ENCODE results near the gene PTH1R.

DNA sequence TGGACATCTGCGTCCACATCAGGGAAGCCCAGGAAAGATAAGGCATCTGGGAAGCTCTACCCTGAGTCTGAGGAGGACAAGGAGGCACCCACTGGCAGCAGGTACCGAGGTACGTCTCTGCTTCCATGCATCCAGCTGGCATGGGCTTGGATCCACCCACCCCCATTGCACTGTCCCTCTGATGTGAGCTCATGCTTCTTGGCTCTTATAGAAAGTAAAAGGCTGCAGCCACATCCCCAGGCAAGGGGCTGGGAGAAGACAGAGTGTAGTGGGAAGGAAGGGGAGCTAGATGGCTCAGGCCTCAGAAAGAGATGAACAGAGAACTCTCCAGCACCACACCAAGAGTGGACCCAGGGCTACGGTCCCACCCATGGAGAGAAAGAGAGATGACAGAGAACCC lies 18.2 kb downstream of the PTH1R start:
- TF ChIP-seq, protein P1, sequence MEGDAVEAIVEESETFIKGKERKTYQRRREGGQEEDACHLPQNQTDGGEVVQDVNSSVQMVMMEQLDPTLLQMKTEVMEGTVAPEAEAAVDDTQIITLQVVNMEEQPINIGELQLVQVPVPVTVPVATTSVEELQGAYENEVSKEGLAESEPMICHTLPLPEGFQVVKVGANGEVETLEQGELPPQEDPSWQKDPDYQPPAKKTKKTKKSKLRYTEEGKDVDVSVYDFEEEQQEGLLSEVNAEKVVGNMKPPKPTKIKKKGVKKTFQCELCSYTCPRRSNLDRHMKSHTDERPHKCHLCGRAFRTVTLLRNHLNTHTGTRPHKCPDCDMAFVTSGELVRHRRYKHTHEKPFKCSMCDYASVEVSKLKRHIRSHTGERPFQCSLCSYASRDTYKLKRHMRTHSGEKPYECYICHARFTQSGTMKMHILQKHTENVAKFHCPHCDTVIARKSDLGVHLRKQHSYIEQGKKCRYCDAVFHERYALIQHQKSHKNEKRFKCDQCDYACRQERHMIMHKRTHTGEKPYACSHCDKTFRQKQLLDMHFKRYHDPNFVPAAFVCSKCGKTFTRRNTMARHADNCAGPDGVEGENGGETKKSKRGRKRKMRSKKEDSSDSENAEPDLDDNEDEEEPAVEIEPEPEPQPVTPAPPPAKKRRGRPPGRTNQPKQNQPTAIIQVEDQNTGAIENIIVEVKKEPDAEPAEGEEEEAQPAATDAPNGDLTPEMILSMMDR (IDR thresholded peaks at IDR 0.05): no peak
- TF ChIP-seq EP300 (IDR thresholded peaks at IDR 0.05): no peak
- TF ChIP-seq POLR2A (IDR thresholded peaks at IDR 0.05; ENCODE audit: low read length): no peak
- TF ChIP-seq POLR2AphosphoS2 (conservative IDR thresholded peaks at IDR 0.05; ENCODE audit: low read length): no peak
- no peak for TF ChIP-seq ESRRA (IDR thresholded peaks at IDR 0.05; ENCODE audit: borderline replicate concordance, low read length)
- TF ChIP-seq KDM5A (IDR thresholded peaks at IDR 0.05): no peak
- TF ChIP-seq SMC3 (IDR thresholded peaks at IDR 0.05): no peak
- TF ChIP-seq NFE2L2 (conservative IDR thresholded peaks at IDR 0.05; ENCODE audit: low read length): no peak
- TF ChIP-seq RFX5 (IDR thresholded peaks at IDR 0.05): no peak
- no peak for TF ChIP-seq FOSL2 (IDR thresholded peaks at IDR 0.05)
- no peak for TF ChIP-seq FOSL2 (CRISPR knock-in tag; IDR thresholded peaks at IDR 0.05)
- no peak for TF ChIP-seq CHD2 (IDR thresholded peaks at IDR 0.05; ENCODE audit: low read length, partially characterized antibody)
- TF ChIP-seq, protein P2, sequence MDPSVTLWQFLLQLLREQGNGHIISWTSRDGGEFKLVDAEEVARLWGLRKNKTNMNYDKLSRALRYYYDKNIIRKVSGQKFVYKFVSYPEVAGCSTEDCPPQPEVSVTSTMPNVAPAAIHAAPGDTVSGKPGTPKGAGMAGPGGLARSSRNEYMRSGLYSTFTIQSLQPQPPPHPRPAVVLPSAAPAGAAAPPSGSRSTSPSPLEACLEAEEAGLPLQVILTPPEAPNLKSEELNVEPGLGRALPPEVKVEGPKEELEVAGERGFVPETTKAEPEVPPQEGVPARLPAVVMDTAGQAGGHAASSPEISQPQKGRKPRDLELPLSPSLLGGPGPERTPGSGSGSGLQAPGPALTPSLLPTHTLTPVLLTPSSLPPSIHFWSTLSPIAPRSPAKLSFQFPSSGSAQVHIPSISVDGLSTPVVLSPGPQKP (IDR thresholded peaks at IDR 0.05; ENCODE audit: low read depth, low read length): no peak
- no peak for TF ChIP-seq RAD21 (conservative IDR thresholded peaks at IDR 0.05 in 1 of 2, IDR thresholded peaks at IDR 0.05 in 1 of 2)
